ENCODE data around the gene ACBD3. TPM values are rescaled to one million over a fixed set of nuclear protein-coding genes. Genes with fewer than 3 reads are reported as not detected.

The ACBD3 gene
- total and polyA plus RNA-seq, 2 donors from 2014 or later = 12.4 to 43.1 TPM

DNA sequence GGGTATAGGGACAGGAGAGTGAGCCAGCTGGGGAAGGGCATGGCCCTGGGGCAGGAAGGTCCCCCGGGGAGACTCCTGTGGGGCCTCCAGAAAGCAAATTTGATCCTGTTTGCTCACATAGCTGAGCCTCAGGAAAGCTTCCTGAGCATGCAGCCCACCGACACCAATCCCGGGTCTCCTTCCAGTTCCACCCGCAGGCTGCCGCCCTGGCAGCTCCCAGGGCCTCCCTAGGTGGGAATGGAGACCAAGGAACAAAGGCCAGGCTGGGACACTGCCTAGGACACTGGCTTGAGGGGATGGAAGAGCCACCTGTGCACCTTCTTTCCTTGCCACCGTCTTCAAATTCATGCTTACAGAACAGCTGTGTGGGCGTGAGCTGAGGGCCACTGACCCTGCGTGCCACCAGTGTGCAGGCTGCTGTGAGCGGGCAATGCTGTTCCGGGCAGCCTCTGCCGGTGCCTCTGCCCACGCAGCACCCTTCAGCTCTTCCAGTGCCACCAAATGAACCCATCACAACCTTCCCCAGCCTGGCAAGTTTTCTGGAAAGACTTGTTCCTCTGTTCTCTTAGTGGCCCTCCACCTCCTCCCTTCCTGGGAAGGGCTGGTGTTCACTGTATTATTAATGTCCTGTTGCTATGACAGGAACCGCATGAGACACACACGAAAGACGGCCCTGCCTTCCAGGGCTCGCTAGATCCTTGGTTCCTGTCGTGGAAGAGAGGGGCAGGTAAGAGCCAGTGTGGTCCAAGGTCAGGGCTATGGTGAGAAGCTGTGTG, 53.6 kb downstream of the ACBD3 start:
- intact Hi-C loops (cut with DNase I) = no loop called here
- H3K27ac ChIP-seq (ENCODE audit: low read depth in 2 of 2, low read length in 2 of 2) = no peak overlapping the region
- no peak overlapping the region for H3K9ac ChIP-seq (ENCODE audit: low read length in 3 of 3)
- FAIRE-seq = no peak
- H3K27me3 ChIP-seq (ENCODE audit: control insufficient read depth, insufficient read depth, low read length) = no peaks in the 10 kb centered on the region
- H3K4me1 ChIP-seq (ENCODE audit: control insufficient read depth in 2 of 3, insufficient read depth in 2 of 3, low read depth in 1 of 3, low read length in 3 of 3) = peaks cover 0 to 27% (median 9%) of the 10 kb centered on the region in 3 donors
- DNase-seq = peak in 4 of 5 donors; percentile 50 to 89 (median 64)
- H3K36me3 ChIP-seq (ENCODE audit: control insufficient read depth in 2 of 3, insufficient read depth in 3 of 3, low read length in 3 of 3) = no peaks in the 10 kb centered on the region
- no peak for TF ChIP-seq CTCF (IDR thresholded peaks at IDR 0.05; ENCODE audit: borderline replicate concordance, extremely low read depth, insufficient read depth)
- H3K9me3 ChIP-seq (ENCODE audit: control insufficient read depth in 2 of 3, insufficient read depth in 1 of 3, low read length in 3 of 3) = no peaks in the 10 kb centered on the region
- H3K4me3 ChIP-seq (ENCODE audit: low read length in 3 of 3) = no peak overlapping the region

GRCh38 chr1:226131639-226132038, 54.9 kb downstream of the ACBD3 start:
- Histone ChIP-seq H3K27me3 (ENCODE audit: control insufficient read depth, insufficient read depth, low read length) (no peaks in the 10 kb centered on the region), H3K4me1 (ENCODE audit: control insufficient read depth in 2 of 3, insufficient read depth in 2 of 3, low read depth in 1 of 3, low read length in 3 of 3) (peaks cover 0 to 33% (median 16%) of the 10 kb centered on the region in 3 donors), H3K27ac (ENCODE audit: low read depth in 2 of 2, low read length in 2 of 2) (no peak overlapping the region), H3K36me3 (ENCODE audit: control insufficient read depth in 2 of 3, insufficient read depth in 3 of 3, low read length in 3 of 3) (no peaks in the 10 kb centered on the region), H3K9ac (ENCODE audit: low read length in 3 of 3) (no peak overlapping the region), H3K9me3 (ENCODE audit: control insufficient read depth in 2 of 3, insufficient read depth in 1 of 3, low read length in 3 of 3) (no peaks in the 10 kb centered on the region), H3K4me3 (ENCODE audit: low read length in 3 of 3) (no peak overlapping the region)
- intact Hi-C loops (cut with DNase I) = no loop called here
- no peak for TF ChIP-seq CTCF (IDR thresholded peaks at IDR 0.05; ENCODE audit: borderline replicate concordance, extremely low read depth, insufficient read depth)
- FAIRE-seq (no peak), DNase-seq (no peak)

- FAIRE-seq = no peak
- no peaks in the 10 kb centered on the region for H3K36me3 ChIP-seq (ENCODE audit: control insufficient read depth in 2 of 3, insufficient read depth in 3 of 3, low read length in 3 of 3)
- H3K9ac ChIP-seq (ENCODE audit: low read length in 3 of 3) = no peak overlapping the region
- no peak overlapping the region for H3K4me3 ChIP-seq (ENCODE audit: low read length in 3 of 3)
- no peak overlapping the region for H3K27ac ChIP-seq (ENCODE audit: low read depth in 2 of 2, low read length in 2 of 2)
- intact Hi-C loops (cut with DNase I) = loop anchor here (5.0 kb wide), 1 partner anchor 68 kb away; no protein-coding TSS in a partner anchor
- no peak for TF ChIP-seq CTCF (IDR thresholded peaks at IDR 0.05; ENCODE audit: borderline replicate concordance, extremely low read depth, insufficient read depth)
- no peaks in the 10 kb centered on the region for H3K27me3 ChIP-seq (ENCODE audit: control insufficient read depth, insufficient read depth, low read length)
- peaks cover 0 to 22% (median 11%) of the 10 kb centered on the region in 3 donors for H3K4me1 ChIP-seq (ENCODE audit: control insufficient read depth in 2 of 3, insufficient read depth in 2 of 3, low read depth in 1 of 3, low read length in 3 of 3)
- H3K9me3 ChIP-seq (ENCODE audit: control insufficient read depth in 2 of 3, insufficient read depth in 1 of 3, low read length in 3 of 3) = no peaks in the 10 kb centered on the region
- DNase-seq = no peak
Observed at GRCh38 chr1:226129230-226129629, 57.3 kb downstream of the ACBD3 start.
